GM12872 (cell line): ENCODE data around the gene FASTK.

Source experiments
- TF ChIP-seq, protein P1 (sequence below): IDR thresholded peaks from 3 replicates; pipeline ENCODE4 v1.5.1; 2011; ENCODE audit warnings: low read depth, mild to moderate bottlenecking, low read length, moderate library complexity; ENCODE audit not compliant: insufficient read depth

The FASTK gene

GRCh38 chr7:151110236-151110940 is 29.8 kb upstream of the FASTK start:
- TF ChIP-seq, protein P1, sequence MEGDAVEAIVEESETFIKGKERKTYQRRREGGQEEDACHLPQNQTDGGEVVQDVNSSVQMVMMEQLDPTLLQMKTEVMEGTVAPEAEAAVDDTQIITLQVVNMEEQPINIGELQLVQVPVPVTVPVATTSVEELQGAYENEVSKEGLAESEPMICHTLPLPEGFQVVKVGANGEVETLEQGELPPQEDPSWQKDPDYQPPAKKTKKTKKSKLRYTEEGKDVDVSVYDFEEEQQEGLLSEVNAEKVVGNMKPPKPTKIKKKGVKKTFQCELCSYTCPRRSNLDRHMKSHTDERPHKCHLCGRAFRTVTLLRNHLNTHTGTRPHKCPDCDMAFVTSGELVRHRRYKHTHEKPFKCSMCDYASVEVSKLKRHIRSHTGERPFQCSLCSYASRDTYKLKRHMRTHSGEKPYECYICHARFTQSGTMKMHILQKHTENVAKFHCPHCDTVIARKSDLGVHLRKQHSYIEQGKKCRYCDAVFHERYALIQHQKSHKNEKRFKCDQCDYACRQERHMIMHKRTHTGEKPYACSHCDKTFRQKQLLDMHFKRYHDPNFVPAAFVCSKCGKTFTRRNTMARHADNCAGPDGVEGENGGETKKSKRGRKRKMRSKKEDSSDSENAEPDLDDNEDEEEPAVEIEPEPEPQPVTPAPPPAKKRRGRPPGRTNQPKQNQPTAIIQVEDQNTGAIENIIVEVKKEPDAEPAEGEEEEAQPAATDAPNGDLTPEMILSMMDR: no peak

DNA sequence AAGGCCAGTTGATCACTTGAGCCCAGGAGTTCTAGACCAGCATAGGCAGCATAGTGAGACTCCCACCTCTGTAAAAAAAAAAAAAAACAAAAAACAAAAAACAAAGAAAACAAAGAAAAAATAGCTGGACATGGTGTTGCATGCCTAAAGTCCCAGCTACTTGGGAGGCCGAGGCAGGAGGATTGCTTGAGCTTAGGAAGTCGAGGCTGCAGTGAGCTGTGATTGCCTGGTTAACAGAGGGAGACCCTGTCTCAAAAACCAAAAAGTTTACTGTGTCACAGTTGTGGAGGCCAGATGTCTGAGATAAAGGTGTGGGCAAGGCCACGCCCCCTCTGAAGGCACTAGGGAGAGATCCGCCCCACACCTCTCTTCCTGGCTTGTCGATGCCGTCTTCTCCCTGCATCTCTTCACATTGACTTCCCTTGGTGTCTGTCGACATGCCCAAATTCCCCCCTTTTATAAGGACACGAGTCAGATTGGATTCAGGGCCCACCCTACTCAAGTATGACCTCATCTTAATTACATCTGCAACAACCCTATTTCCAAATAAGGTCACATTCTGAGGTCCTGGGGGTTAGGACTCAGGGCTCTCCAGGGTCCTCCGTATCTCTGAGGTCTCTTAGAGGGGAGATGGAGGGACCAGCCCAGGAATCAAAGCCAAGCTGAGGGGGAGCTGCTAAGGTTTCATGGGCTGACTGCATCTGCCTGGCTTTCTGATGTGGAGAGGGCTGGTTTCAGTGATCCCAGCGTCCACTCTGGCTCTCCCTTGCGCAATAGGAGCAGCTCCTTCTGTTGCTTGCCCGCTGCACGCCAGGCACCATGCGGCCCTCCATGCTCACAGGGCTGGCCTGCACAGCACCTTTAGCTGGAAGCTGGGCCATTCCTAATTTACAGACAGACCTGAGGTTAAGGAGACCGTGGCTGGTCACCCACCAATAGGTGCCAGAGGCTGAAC is 28.8 kb upstream of the FASTK start:
- TF ChIP-seq, protein P1: no peak

GRCh38 chr7:151107882-151108281 is 27.3 kb upstream of the FASTK start:
- TF ChIP-seq, protein P1: no peak

DNA sequence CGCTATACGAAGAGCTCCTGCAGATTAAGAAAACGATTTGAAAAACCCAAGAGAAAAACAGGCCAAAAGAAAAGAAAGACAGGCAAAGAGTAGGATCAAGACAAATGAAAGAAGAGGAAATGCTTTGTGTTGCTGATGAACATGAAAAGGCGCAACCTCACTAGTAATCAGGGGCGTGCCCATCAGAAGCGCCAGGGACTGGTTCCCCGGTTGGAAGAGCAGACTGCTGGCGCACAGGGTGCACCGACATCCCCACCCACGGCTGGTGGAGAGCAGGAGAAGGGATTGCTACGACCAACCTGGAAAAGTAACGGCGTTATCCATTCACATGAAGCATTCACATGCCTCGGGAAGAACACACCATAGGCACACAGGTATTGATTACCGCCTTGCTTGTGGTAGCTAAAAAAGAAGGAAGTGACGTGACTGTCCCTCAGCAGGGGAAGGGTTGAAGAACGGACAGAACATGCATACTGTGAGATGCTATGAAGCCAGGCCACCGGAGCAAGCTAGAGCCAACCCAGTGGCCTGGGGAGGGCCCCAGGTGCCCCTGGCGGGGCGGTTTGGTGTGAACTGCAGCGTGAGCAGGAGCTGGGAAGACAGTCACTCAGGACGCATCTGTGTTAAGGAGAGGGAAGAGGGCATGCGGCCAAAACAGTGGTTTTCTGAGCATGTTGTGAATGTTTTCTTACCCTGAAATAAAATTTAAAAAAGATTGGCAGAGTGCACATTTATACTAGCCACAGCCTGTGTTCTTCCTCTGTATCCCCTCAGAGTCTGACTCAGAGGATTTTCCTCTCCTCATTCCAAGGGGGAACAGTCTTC is 24.0 kb upstream of the FASTK start:
- TF ChIP-seq, protein P1: no peak

DNA sequence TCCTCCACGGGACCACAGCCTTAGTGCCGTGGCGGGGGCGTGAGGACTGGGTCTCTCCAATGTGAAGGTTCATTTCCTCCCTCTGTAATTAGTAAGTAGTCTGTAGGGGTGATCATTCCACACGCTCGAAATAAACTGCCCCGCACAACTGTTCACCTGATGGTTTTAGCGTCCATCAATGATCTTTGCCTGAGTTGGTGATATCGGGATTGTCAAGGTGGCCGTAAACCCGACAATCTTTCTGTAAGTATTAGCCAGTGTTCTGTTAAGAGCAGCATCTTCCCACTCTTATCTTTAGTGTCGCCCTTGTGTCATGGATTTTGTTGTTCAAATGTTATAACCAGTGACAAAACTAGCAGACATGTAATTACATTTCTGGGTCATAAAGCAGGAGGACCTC is 23.4 kb upstream of the FASTK start:
- TF ChIP-seq, protein P1: no peak

- TF ChIP-seq, protein P1: no peak
Observed at GRCh38 chr7:151102991-151103390, 22.4 kb upstream of the FASTK start.
